Neural crest cell (in vitro differentiated cells): ENCODE measurements around the gene TPBGL. TPM values are rescaled to one million over a fixed set of nuclear protein-coding genes. Genes with fewer than 3 reads are reported as not detected.
"Not testable (repeated sequence)": the region's sequence is repeated elsewhere in the genome, so short reads cannot be mapped to it uniquely, and the experiment has no call there.

Experiments
- DNase-seq: peaks from one replicate; pipeline ENCODE4 v3.0.0; 2021; ENCODE audit warnings: low read depth, mixed read lengths, low spot score
- H3K27ac Mint-ChIP-seq: one replicate; pipeline ENCODE4 v1.8.0; 2021; ENCODE audit warnings: mild to moderate bottlenecking, mixed read lengths; ENCODE audit not compliant: unreplicated experiment
- H3K27me3 Mint-ChIP-seq: 2 replicates; pipeline ENCODE4 v1.8.0; 2021; ENCODE audit warnings: low read depth, mild to moderate bottlenecking, mixed read lengths
- H3K36me3 Mint-ChIP-seq: 2 replicates; pipeline ENCODE4 v1.8.0; 2021; ENCODE audit warnings: low read depth, mild to moderate bottlenecking, mixed read lengths
- H3K4me1 Mint-ChIP-seq: 2 replicates; pipeline ENCODE4 v1.8.0; 2021; ENCODE audit warnings: mixed read lengths
- H3K4me3 Mint-ChIP-seq: one replicate; pipeline ENCODE4 v1.8.0; 2021; ENCODE audit warnings: mild to moderate bottlenecking, mixed read lengths
- H3K9me3 Mint-ChIP-seq: 2 replicates; pipeline ENCODE4 v1.8.0; 2021; ENCODE audit warnings: mixed read lengths
- total RNA-seq: library from RNA; stranded (reverse); gene quantifications from 2 replicates; pipeline ENCODE4 v1.2.1, GENCODE V29; 2021
- TF ChIP-seq, protein P1 (sequence below): fragments of 200-600 bp; sonication (generic); conservative IDR thresholded peaks from 2 replicates; pipeline ENCODE4 v1.5.0; 2021; ENCODE audit warnings: antibody characterized with exemption, mild to moderate bottlenecking

The TPBGL gene
- total RNA-seq, 1 donor from 2014 or later: 0.19 TPM

DNA sequence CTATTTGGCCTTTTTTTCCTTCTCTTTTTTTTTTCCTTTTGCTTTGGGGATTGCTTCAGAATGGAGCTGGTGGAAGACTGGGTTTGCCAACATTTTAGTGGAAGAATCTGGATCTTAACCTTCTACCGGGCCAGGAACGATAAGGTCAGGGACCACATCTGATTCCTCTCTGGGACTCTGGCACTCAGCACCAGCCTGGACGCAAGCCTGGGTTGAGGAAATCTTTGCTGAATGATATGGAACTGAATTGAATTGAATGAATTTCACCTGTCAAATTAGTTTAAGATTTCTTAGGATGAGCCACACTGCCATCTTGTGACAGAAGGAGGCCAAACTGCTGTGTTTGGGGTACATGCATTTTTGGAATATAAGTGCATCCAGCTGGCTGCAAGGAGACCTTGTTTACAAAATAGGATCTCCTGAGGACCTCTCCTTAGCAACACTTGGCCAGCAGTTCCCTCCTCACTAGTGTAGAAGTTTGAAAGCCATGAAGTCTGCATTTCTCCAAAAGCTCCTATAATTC is 30.4 kb downstream of the TPBGL start:
- no peaks in the 10 kb centered on the region for H3K27me3 Mint-ChIP-seq
- TF ChIP-seq, protein P1, sequence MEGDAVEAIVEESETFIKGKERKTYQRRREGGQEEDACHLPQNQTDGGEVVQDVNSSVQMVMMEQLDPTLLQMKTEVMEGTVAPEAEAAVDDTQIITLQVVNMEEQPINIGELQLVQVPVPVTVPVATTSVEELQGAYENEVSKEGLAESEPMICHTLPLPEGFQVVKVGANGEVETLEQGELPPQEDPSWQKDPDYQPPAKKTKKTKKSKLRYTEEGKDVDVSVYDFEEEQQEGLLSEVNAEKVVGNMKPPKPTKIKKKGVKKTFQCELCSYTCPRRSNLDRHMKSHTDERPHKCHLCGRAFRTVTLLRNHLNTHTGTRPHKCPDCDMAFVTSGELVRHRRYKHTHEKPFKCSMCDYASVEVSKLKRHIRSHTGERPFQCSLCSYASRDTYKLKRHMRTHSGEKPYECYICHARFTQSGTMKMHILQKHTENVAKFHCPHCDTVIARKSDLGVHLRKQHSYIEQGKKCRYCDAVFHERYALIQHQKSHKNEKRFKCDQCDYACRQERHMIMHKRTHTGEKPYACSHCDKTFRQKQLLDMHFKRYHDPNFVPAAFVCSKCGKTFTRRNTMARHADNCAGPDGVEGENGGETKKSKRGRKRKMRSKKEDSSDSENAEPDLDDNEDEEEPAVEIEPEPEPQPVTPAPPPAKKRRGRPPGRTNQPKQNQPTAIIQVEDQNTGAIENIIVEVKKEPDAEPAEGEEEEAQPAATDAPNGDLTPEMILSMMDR: peak; percentile 32
- no peaks in the 10 kb centered on the region for H3K36me3 Mint-ChIP-seq
- H3K4me1 Mint-ChIP-seq: no peaks in the 10 kb centered on the region
- no peak for DNase-seq
- H3K9me3 Mint-ChIP-seq: no peaks in the 10 kb centered on the region
- H3K27ac Mint-ChIP-seq: no peak overlapping the region
- no peak overlapping the region for H3K4me3 Mint-ChIP-seq

DNA sequence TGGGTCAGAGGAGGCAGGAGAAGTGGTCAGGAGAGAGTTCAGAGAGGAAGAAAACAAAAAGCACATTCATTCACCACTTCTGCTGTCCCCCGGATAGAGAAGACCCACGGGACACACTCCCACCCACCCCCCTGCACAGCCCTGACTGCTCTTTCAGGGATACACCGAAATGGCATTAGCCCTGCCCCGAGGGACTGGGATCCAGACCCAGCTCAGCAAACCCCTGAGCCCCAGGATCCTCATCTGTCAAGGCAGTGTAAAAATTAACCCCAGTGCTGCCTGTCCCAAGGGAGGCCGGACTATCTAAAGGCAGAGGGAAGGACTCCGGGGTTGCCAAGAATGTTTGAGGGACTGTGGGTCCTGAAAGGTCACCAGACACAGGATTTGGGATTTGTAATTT is 31.2 kb downstream of the TPBGL start:
- Mint-ChIP-seq H3K4me3 (no peak overlapping the region), H3K36me3 (no peaks in the 10 kb centered on the region), H3K4me1 (no peaks in the 10 kb centered on the region), H3K9me3 (no peaks in the 10 kb centered on the region), H3K27me3 (no peaks in the 10 kb centered on the region), H3K27ac (no peak overlapping the region)
- TF ChIP-seq, protein P1: no peak
- DNase-seq: no peak

DNA sequence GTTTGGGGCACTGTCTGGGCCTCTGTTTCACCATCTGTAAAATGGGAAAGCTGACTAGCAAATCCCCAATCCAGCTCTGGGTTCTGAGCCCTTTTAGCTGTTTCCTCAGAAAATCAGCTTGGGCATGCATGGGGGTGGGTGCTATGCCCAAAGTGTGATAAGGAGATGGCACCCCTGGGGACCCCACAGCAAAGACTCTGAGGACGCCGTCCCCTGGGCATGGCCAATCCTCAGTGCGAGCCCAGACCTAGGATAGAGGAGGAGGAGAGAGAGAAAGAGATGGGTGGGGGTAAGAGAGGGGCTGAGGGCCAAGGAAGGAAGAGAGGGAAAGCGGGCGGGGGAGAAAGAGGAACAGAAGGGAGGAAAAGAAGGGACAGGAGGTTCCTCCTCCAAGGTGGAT is 31.8 kb downstream of the TPBGL start:
- Mint-ChIP-seq H3K36me3 (no peaks in the 10 kb centered on the region), H3K9me3 (no peaks in the 10 kb centered on the region), H3K27ac (no peak overlapping the region), H3K27me3 (no peaks in the 10 kb centered on the region), H3K4me1 (no peaks in the 10 kb centered on the region), H3K4me3 (no peak overlapping the region)
- TF ChIP-seq, protein P1: no peak
- no peak for DNase-seq

DNA sequence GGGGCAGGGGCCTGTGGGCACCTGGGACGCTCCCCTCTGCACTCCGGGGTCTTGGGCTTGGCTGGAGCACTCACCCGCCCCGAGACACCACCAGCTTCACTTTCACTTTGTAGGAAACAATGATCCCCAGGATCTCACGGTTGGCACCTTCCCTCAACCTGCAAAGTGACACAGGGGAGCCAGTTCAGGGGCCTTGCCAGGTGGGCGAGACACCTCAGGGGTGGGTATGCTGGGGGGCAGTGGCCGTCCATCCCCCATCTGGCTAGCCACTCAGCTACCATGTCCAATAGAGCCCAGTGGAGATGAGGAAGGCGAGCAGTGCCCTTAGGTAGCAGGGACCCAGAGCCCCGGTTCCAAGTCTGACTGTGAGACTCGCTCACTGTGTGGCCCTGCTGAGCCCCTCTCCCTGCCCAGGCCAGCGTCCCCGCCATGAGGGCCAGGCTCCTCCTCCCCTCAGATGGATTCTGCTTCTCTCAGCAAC is 32.3 kb downstream of the TPBGL start:
- Mint-ChIP-seq H3K4me1 (no peaks in the 10 kb centered on the region), H3K27ac (no peak overlapping the region), H3K36me3 (no peaks in the 10 kb centered on the region), H3K9me3 (no peaks in the 10 kb centered on the region), H3K4me3 (no peak overlapping the region), H3K27me3 (no peaks in the 10 kb centered on the region)
- TF ChIP-seq, protein P1: no peak
- DNase-seq: no peak

DNA sequence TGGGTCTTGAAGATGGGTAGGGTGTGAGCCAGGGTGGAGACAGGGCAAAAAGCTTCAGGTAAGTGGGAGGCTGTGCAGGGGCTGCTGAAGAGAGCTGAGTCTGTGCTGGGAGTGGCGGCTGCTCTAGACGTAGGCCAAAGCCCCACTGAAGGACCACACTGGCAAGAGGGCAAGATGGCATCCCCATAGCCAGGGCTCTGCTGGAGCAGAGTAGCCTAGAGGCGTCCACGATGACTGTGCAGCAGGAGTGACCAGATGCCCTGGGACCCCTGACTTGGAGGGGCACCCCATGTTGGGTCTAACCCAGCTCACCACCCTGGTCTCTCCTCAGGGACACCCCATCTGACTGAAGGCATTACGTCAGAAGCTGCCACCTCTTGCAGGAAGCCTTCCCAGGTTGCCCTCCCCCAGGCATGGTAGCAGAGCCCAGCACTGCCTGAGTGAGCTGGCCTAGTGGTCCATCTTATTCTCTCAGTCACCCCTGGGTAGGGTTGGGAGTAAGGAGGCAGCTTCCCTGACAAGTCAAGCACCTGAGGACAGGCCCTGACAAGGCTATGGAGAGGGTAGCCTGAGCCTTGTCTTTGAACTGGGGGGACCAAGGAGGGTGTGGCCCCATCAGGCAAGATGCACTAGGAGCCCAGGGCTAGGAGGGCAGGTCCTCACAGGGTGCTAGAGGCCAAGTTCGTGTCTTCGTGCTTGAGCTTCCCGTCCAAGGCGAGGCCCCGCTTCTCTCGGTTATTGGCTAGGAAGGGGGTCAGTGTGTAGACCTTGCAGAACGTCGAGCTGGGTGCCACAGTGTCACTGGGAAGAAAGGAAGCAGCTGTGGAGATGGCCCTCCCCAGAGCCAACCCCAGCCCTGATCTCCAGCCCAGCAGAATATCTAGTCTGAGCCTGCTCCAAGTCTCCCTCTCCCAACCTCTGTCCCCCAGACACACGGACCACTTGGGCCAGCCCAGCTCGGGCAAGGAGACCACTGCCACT is 33.1 kb downstream of the TPBGL start:
- Mint-ChIP-seq H3K9me3 (no peaks in the 10 kb centered on the region), H3K4me1 (no peaks in the 10 kb centered on the region), H3K27me3 (no peaks in the 10 kb centered on the region), H3K36me3 (no peaks in the 10 kb centered on the region), H3K4me3 (no peak overlapping the region), H3K27ac (no peak overlapping the region)
- TF ChIP-seq, protein P1: no peak
- DNase-seq: no peak

DNA sequence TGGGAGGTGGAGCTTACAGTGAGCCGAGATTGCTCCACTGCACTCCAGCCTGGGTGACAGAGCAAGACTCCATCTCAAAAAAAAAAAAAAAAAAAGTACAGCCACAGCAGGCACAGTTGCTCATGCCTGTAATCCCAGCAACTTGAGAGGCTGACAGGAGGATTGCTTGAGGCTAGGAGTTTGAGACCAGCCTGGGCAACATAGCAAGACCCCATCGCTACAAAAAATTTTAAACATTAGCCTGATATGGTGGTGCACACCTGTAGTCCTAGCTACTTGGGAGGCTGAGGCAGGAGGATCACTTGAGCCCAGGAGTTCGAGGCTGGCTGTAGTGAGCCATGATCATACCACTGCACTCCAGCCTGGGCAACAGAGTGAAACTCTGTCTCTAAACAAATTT is 34.1 kb downstream of the TPBGL start:
- DNase-seq, H3K4me1 Mint-ChIP-seq, H3K4me3 Mint-ChIP-seq, H3K27ac Mint-ChIP-seq, H3K36me3 Mint-ChIP-seq, H3K27me3 Mint-ChIP-seq, H3K9me3 Mint-ChIP-seq: not testable (repeated sequence)
